HEK293T (cell line): ENCODE measurements around the gene NECTIN1.

Experiments
- CTCF ChIA-PET: fragments of 350-600 bp; formaldehyde crosslinking; extraction: SDS; loops from one replicate; lab custom pipeline; 2021; ENCODE audit warnings: antibody characterized with exemption, inconsistent platforms; lab: Yijun Ruan, JAX
- POLR2A ChIA-PET: fragments of 350-600 bp; formaldehyde crosslinking; extraction: SDS; loops from one replicate; lab custom pipeline; 2020; ENCODE audit warnings: antibody characterized with exemption, inconsistent platforms; lab: Yijun Ruan, JAX
- DNase-seq: peaks from one replicate; pipeline ENCODE4 v3.0.0; 2012; ENCODE audit warnings: mixed read lengths; ENCODE audit errors: extremely low spot score
- ARNT ChIP-seq: fragments of 450-650 bp; IDR thresholded peaks from 2 replicates; pipeline ENCODE4 v1.6.1; 2017; ENCODE audit warnings: mild to moderate bottlenecking
- BHLHE40 ChIP-seq: fragments of 450-650 bp; IDR thresholded peaks from 2 replicates; pipeline ENCODE4 v1.6.1; 2016; ENCODE audit warnings: mild to moderate bottlenecking, moderate library complexity, borderline replicate concordance
- CTBP1 ChIP-seq: fragments of 450-650 bp; IDR thresholded peaks from 2 replicates; pipeline ENCODE4 v1.6.1; 2016; ENCODE audit warnings: borderline replicate concordance
- ELF4 ChIP-seq: fragments of 450-650 bp; IDR thresholded peaks from 2 replicates; pipeline ENCODE4 v1.6.1; 2017; ENCODE audit warnings: antibody characterized with exemption
- FOXA1 ChIP-seq: fragments of 450-650 bp; IDR thresholded peaks from 2 replicates; pipeline ENCODE4 v1.6.1; 2016; ENCODE audit warnings: mild to moderate bottlenecking
- FOXK2 ChIP-seq: fragments of 450-650 bp; IDR thresholded peaks from 2 replicates; pipeline ENCODE4 v1.6.1; 2016; ENCODE audit warnings: mild to moderate bottlenecking
- FOXM1 ChIP-seq: fragments of 450-650 bp; IDR thresholded peaks from 2 replicates; pipeline ENCODE4 v1.6.1; 2017; ENCODE audit warnings: mild to moderate bottlenecking, borderline replicate concordance
- HDGF ChIP-seq: fragments of 450-650 bp; IDR thresholded peaks from 2 replicates; pipeline ENCODE4 v1.6.1; 2017; ENCODE audit warnings: antibody characterized with exemption, borderline replicate concordance
- L3MBTL2 ChIP-seq: fragments of 450-650 bp; conservative IDR thresholded peaks from 2 replicates; pipeline ENCODE4 v1.6.1; 2016; ENCODE audit warnings: mild to moderate bottlenecking
- LEF1 ChIP-seq: fragments of 450-650 bp; IDR thresholded peaks from 2 replicates; pipeline ENCODE4 v1.6.1; 2017; ENCODE audit warnings: mild to moderate bottlenecking, borderline replicate concordance
- NFRKB ChIP-seq: fragments of 450-650 bp; IDR thresholded peaks from 2 replicates; pipeline ENCODE4 v1.6.1; 2016; ENCODE audit warnings: mild to moderate bottlenecking, moderate library complexity
- SP1 ChIP-seq: fragments of 450-650 bp; IDR thresholded peaks from 2 replicates; pipeline ENCODE4 v1.6.1; 2017
- SUZ12 ChIP-seq: fragments of 450-650 bp; IDR thresholded peaks from 2 replicates; pipeline ENCODE4 v1.6.1; 2016; ENCODE audit warnings: mild to moderate bottlenecking
- TARDBP ChIP-seq: fragments of 450-650 bp; IDR thresholded peaks from 2 replicates; pipeline ENCODE4 v1.6.1; 2016
- ZNF384 ChIP-seq: fragments of 450-650 bp; IDR thresholded peaks from 2 replicates; pipeline ENCODE4 v1.6.1; 2016
- TF ChIP-seq, protein P1 (sequence below): fragments of 450-650 bp; IDR thresholded peaks from 2 replicates; pipeline ENCODE4 v1.6.1; 2016

The NECTIN1 gene

DNA sequence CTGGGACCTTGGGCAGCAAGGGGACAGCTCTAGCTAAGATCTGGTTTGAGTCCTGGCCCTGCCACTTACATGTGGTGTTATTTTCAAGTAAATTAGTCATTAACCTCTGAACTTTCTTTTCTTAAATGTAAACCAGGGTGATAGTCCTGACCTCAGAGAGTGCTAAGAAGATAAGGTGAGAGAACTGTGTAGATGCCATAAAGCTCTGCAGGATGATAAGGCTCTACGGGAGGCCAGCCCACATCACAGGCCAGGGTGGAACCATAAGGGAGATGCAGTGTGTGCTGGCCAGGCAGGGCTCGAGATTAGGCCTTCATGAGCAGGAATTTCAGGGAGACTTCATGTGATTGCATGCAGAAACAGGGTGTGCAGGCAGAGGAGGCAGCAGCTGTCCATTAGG is 24.2 kb downstream of the NECTIN1 start:
- TF ChIP-seq, protein P1, sequence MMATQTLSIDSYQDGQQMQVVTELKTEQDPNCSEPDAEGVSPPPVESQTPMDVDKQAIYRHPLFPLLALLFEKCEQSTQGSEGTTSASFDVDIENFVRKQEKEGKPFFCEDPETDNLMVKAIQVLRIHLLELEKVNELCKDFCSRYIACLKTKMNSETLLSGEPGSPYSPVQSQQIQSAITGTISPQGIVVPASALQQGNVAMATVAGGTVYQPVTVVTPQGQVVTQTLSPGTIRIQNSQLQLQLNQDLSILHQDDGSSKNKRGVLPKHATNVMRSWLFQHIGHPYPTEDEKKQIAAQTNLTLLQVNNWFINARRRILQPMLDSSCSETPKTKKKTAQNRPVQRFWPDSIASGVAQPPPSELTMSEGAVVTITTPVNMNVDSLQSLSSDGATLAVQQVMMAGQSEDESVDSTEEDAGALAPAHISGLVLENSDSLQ, result no peak
- TF ChIP-seq L3MBTL2 (no peak), FOXA1 (no peak), BHLHE40 (no peak), HDGF (no peak)
- POLR2A ChIA-PET, result no interaction called here
- CTCF ChIA-PET, result interaction anchor here (0.8 to 1.0 kb wide), 2 partner anchors 23 to 25 kb away, joined by 3 read pairs; partner anchors contain the start of gene NECTIN1
- DNase-seq, result no peak

DNA sequence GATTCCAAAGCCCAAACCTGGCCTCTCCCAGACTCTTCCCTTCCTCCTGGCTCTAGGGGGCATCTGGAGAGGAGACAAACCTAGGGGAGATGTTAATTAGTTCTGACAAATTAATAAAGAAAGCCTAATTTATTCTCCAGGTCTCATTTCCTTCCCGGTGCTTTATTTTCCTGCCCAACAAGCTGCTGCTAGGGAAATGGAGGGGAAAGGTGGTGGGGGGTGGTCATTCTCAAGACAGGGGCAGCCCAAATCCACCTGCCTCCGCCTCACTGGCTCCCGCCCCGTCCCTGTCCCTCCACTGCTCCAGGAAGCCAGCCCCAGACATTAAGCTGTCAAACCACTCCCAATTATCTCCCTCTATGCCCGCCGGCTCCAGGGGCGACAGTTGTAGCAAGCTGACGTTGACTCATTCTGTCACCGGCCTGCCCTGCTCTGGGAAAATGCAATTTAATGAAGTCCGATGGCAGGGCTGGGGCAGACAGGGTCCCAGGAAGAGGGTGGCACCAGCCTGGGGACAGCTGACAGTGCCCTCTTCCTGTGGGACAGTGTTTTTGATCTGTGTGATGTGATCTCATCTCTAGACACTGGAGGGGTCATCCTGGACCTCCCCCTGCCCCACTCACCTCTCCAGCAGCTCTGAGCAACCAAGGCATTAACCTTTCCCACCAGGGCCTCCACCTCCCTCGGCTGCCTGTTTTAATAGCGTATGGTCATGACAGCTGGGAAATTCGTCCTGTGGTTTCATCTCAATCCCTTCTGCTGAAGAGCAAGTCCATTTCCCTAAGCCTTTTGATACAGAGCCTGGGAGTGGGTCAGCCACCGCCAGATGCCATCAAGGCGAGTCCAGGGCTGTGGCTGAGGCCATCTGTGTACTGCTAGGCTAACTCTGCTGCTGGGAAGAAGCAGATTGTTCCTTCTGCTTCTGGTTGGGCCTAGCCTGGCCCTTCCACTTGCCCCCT is 27.1 kb downstream of the NECTIN1 start:
- POLR2A ChIA-PET, result no interaction called here
- CTCF ChIA-PET, result interaction anchor here (0.5 to 1.8 kb wide), 2 partner anchors 19 to 70 kb away, joined by 3 to 4 read pairs; no protein-coding TSS in a partner anchor
- no peak for DNase-seq
- TF ChIP-seq FOXA1 (no peak), ELF4 (no peak), L3MBTL2 (no peak), FOXM1 (no peak), NFRKB (no peak), BHLHE40 (no peak), SP1 (no peak), SUZ12 (no peak), ZNF384 (no peak)
- TF ChIP-seq, protein P1, result no peak

DNA sequence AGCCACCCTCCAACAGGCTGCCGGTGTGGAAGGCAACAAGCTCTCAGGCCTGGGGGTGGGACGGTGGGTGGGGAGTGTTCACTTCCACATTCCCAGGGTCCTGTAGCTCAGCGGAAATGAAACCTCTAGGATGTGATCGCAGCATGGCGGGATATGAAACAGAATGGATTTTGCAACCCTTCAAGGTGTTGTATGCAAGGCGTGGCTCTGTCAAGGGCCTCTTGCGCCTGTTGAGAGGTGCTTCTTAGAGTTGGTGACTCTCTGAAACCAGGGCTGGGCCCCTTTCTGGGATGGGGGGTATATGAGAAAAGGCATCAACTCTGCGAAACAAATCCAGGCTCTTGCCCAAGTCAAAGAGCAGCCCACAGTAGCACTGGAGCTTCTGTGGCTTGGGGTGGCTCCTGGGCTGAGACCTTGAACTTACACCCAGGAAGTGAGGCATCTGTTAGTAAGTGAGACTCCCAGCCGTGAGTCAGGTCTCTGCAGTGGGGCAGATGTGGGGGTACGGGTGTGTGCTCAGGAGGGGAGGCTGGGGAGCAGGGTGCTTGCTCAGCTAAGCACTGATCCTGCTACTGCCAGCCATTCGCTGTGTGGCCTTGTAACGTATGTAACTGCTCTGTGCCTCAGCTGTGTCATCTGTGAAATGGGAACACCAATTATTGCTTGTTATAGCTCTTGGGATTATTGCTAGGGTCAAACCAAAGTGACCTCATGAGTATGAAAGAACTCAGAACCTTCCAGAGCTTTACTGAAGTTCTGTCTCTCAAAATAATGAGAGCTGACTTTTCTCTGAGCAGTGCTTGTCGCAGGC is 28.3 kb downstream of the NECTIN1 start:
- ChIA-PET POLR2A (no interaction called here), CTCF (no interaction called here)
- no peak for TF ChIP-seq BHLHE40
- TF ChIP-seq FOXA1, result no peak
- TF ChIP-seq NFRKB, result no peak
- no peak for TF ChIP-seq ARNT
- TF ChIP-seq L3MBTL2, result no peak
- TF ChIP-seq SP1, result no peak
- TF ChIP-seq LEF1, result no peak
- no peak for TF ChIP-seq CTBP1
- TF ChIP-seq, protein P1, result no peak
- no peak for TF ChIP-seq TARDBP
- no peak for TF ChIP-seq ELF4
- no peak for TF ChIP-seq FOXK2
- no peak for TF ChIP-seq HDGF
- TF ChIP-seq ZNF384, result no peak
- TF ChIP-seq FOXM1, result no peak
- no peak for TF ChIP-seq SUZ12
- DNase-seq, result no peak

DNA sequence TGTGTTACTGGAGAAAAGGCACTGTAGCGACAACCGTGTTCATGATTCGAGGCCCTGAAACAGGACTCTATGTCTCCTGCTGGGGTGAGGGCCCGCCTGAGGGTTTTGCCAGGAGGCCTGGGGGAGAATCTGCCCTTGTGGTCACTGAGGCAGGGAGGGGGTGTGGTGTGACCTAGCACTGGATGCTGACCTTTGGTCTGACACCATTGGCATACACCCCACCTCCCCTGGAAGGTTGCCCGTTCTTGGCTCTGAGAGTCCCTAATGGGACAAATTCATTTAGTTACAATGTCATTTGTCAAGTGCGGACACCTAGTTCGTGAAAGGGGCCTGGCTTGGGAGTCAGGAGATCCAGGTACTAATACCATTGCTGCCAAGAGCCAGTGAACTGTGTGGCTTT is 29.0 kb downstream of the NECTIN1 start:
- POLR2A ChIA-PET, result no interaction called here
- CTCF ChIA-PET, result no interaction called here
- TF ChIP-seq LEF1 (no peak), SUZ12 (no peak), FOXA1 (no peak), SP1 (no peak)
- no peak for DNase-seq

DNA sequence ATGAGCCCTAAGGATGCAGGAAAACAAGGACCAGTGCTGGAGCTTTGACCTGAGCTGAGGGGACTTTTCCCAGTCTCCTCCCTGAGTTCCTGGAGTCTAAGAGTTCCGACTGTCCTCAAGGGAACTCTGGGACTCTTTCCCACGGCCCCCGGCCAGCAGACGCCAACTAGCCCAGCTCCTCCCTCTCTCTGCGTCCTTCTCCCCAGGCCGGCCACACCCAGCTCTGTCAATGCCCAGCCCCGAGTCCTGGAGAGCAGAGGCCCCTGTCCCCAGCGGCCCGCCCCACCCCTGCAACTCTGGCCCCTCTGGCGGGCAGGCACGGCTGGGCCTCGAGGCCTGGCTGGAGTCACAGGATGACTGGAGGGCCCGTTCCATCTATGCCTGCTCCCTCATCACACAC is 29.8 kb downstream of the NECTIN1 start:
- no peak for DNase-seq
- ChIA-PET CTCF (no interaction called here), POLR2A (no interaction called here)
- TF ChIP-seq BHLHE40 (no peak), CTBP1 (no peak), FOXK2 (no peak), NFRKB (no peak), ZNF384 (no peak), HDGF (no peak), ARNT (no peak), LEF1 (no peak), FOXM1 (no peak), ELF4 (no peak), SP1 (no peak), FOXA1 (no peak), L3MBTL2 (no peak)
- TF ChIP-seq, protein P1, result no peak
